RPMI7951 (cell line): ENCODE results near the gene RNF144A. TPM values are rescaled to one million over a fixed set of nuclear protein-coding genes. Genes with fewer than 3 reads are reported as not detected.

Source experiments
- DNase-seq: peaks from one replicate; pipeline ENCODE4 v3.0.0-alpha.2; 2012; ENCODE audit warnings: low read depth
- total RNA-seq: library from RNA; depleted of rRNA; stranded (reverse); fragments of >200 nt; shearing (Covaris generic); gene quantifications from 2 replicates; pipeline ENCODE4 v1.2.3, GENCODE V29; 2014; rRNA removed

The RNF144A gene
- total RNA-seq, 1 experiment from 2014 or later = 12.4 TPM

DNA sequence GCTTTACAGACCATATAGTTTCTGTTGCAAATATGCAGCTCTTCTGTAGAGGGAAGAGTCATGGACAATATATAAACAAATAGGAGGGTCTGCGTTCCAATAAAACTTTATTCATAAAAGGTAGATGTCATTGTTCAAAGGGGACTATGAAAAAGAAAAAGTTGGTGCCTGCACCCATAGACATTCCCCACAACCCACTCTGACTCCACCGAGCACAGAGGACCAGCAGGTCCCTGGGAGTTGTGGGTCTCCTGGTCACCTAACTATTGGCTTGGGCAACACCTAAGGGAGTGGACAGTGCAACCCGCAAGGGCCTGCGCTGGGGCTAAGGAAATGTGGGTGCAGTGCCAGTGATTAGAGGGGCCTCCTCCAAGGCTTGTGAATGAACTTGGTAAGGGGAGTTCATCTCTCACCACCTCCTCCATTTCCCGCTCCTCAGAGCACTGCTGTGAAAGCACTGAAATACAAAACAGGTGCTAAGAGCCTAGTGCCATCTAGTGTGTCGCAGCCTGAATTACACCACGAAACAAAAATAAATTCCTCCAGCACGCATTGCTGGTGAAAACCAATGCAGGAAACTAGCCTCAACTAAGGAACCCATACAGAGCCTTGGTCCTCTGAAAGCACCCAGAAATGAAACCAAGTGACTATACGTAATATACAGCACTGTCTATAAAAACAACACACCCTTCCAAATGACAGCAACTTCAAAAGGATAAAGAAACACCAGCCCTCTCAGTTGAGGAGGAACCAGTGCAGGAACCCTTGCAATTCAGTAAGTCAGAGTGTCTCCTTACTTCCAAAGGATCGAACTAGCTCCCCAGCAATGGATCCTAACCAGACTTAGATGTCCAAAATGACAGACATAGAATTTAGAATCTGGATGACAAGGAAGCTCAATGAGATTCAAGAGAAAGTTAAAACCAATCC is 166.6 kb downstream of the RNF144A start:
- DNase-seq = peak; percentile 53

- DNase-seq = no peak
Measured at GRCh38 chr2:7084601-7085000, 167.4 kb downstream of the RNF144A start.

GRCh38 chr2:7089284-7089683 is 172.1 kb downstream of the RNF144A start:
- no peak for DNase-seq

GRCh38 chr2:7089898-7090510 is 172.8 kb downstream of the RNF144A start:
- no peak for DNase-seq

- DNase-seq = no peak
Measured at GRCh38 chr2:7093376-7093775, 176.2 kb downstream of the RNF144A start.

Other genes with a start within 250 kb of the RNF144A start
- gene CMPK2, start 51.5 kb upstream of the RNF144A start, total RNA-seq = 3.7 and 4.4 TPM in 2 replicates
- 1.3 and 3.6 TPM in 2 replicates for gene RSAD2, start 39.6 kb upstream of the RNF144A start, total RNA-seq